Activated CD4-positive, alpha-beta T cell treated with anti-CD3 and anti-CD28 coated beads for 36 hours (primary cell): ENCODE data around the gene ARPC4. TPM values are rescaled to one million over a fixed set of nuclear protein-coding genes. Genes with fewer than 3 reads are reported as not detected.
"Not testable (repeated sequence)": the region's sequence is repeated elsewhere in the genome, so short reads cannot be mapped to it uniquely, and the experiment has no call there.

Experiments
- ATAC-seq: fragments of 200-7000 bp; cut with Tn5 transposase; one replicate; pipeline ENCODE4 v1.10.0; 2021; ENCODE audit warnings: mild to moderate bottlenecking, moderate library complexity
- CTCF ChIA-PET: fragments of 350-600 bp; sonication (Branson Sonifier 250); formaldehyde crosslinking; loops from one replicate; lab custom pipeline; 2021; ENCODE audit warnings: antibody characterized with exemption; lab: Charles Lee
- POLR2A ChIA-PET: fragments of 350-600 bp; sonication (Branson Sonifier 250); formaldehyde crosslinking; loops from one replicate; lab custom pipeline; 2021; ENCODE audit warnings: antibody characterized with exemption, inconsistent platforms; lab: Charles Lee
- DNase-seq: peaks from one replicate; pipeline ENCODE4 v3.0.0-alpha.2; 2020
- H3K27ac Mint-ChIP-seq: one replicate; pipeline ENCODE4 v1.8.0; 2021; ENCODE audit warnings: mixed read lengths
- H3K27me3 Mint-ChIP-seq: one replicate; pipeline ENCODE4 v1.8.0; 2021; ENCODE audit warnings: mixed read lengths
- H3K36me3 Mint-ChIP-seq: one replicate; pipeline ENCODE4 v1.8.0; 2021; ENCODE audit warnings: low read depth, mixed read lengths
- H3K4me1 Mint-ChIP-seq: one replicate; pipeline ENCODE4 v1.8.0; 2021; ENCODE audit warnings: mixed read lengths
- H3K4me3 Mint-ChIP-seq: one replicate; pipeline ENCODE4 v1.8.0; 2021; ENCODE audit warnings: mild to moderate bottlenecking, moderate library complexity, mixed read lengths
- H3K9me3 Mint-ChIP-seq: one replicate; pipeline ENCODE4 v1.8.0; 2021; ENCODE audit warnings: low read depth, mixed read lengths
- intact Hi-C, 2 experiments: fragments of 100-400 bp; cut with DNase I in 1 of 2; cut with micrococcal nuclease in 1 of 2; formaldehyde crosslinking; loops; one replicate each; pipeline versions ENCODE4 v1.14.2 to v1.15.1; 2022 to 2024; cut with DNase I, micrococcal nuclease
- total RNA-seq, 2 experiments: library from RNA; stranded (reverse); gene quantifications; one replicate each; pipeline ENCODE4 v1.2.3, GENCODE V29; 2021

Gene ARPC4
- total RNA-seq, 2 experiments from 2014 or later = 164 to 231 TPM

DNA sequence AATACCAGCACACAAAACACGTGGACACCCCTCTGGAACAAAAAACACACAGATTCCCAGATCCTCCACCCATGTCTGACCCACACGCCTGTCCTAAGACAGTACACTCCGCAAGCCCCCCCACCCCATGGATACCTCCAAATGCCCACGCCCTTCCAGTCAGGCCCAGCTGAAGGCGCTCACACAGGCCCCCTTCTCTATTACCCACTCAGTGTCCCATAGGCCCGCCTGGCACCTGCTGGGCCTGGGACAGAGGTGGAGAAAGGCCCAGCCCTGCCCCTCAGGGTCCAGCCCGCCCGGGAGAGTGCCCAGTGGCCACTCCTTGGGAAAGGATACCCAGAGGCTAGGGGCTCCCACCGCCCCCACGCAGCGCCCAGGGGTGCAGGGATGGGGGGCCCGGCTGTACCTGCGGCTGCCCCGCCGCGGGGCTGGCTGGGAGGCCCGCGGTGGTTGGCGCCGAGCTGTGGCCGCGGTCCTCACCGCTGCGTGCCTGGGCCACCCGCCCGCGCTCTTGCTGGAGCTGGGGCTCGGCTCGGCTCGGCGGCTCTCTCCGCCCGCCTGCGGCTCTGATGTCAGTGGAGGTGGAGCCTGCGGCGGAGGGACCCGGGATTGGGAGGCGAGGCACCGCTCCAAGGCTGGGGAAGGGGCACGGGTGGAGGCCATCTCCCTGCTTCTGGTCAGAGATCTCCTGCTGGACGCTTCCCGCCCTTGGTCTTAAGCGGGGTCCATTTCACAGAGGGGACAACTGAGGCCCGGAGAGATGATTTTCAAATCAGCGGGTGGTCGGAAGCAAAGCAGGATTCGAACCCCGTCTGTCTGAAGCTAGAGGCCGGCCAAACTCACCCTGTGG lies 23.2 kb upstream of the ARPC4 start, which contains the start of gene CAMK1:
Gene CAMK1 (minus strand): TSS at position 522 of the 850 bp plus-strand sequence. CDS start 2,198 bp downstream, outside the sequence.
- DNase-seq (peak; percentile 88), ATAC-seq (peak; percentile 97)
- H3K4me1 Mint-ChIP-seq = peaks cover 21% of the 10 kb centered on the region
- H3K4me3 Mint-ChIP-seq = peak within 1 kb of the TSS; percentile 79
- H3K36me3 Mint-ChIP-seq = peaks cover 20% of the 10 kb centered on the region
- CTCF ChIA-PET = interaction anchor here (0.9 to 2.6 kb wide), 7 partner anchors 8 to 225 kb away, joined by 3 to 8 read pairs (median 3); partner anchors contain the start of gene OGG1
- H3K27ac Mint-ChIP-seq = peak within 1 kb of the TSS; percentile 78
- POLR2A ChIA-PET = interaction anchor here (1.0 to 1.6 kb wide), 3 partner anchors 9 to 23 kb away, joined by 3 to 7 read pairs (median 6); partner anchors contain the start of genes ARPC4, OGG1 and TADA3
- intact Hi-C loops = loop anchor here (1.0 to 2.0 kb wide), 3 partner anchors 9 to 24 kb away; partner anchors contain the start of gene ARPC4 (in 1 of the 2)
- H3K9me3 Mint-ChIP-seq = no peaks in the 10 kb centered on the region
- H3K27me3 Mint-ChIP-seq = no peaks in the 10 kb centered on the region

DNA sequence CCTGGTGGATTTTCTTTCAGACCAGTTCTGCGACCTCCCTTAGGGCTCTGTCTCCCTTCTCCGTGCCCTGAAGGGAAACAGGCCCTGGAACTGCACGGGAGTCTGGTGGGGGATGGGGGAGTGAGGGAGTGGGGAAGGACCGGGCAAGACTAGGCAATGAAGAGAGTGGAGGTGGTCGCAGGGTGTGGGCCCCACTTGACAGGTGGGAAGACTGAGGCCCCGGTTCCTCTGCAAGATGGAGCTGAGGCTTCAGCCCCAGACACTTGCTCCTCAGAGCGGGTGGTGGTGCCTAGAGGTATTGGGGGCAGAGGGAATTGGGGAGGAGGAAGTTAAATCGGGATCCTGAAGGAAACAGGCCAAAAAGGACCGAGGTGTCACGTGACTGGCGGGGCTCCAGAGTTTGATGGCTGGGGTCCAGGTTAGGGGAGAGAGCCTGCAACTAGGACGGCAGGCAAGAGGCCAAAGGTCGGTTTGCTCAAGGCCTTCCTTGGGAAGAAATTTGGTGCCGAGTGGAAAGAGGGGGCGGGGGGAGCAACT lies 22.5 kb upstream of the ARPC4 start:
- no peaks in the 10 kb centered on the region for H3K27me3 Mint-ChIP-seq
- no peaks in the 10 kb centered on the region for H3K9me3 Mint-ChIP-seq
- H3K27ac Mint-ChIP-seq = peak overlapping the region; percentile 78
- DNase-seq (no peak), ATAC-seq (peak; percentile 6)
- CTCF ChIA-PET = interaction anchor here (0.9 to 1.9 kb wide), 5 partner anchors 12 to 37 kb away, joined by 3 to 8 read pairs (median 3); partner anchors contain the start of gene OGG1
- peaks cover 18% of the 10 kb centered on the region for H3K4me1 Mint-ChIP-seq
- intact Hi-C loops = no loop called here
- peaks cover 16% of the 10 kb centered on the region for H3K36me3 Mint-ChIP-seq
- POLR2A ChIA-PET = interaction anchor here (0.6 to 1.6 kb wide), 4 partner anchors 8 to 22 kb away, joined by 3 to 7 read pairs (median 6); partner anchors contain the start of genes ARPC4, OGG1 and TADA3
- peak overlapping the region; percentile 79 for H3K4me3 Mint-ChIP-seq

DNA sequence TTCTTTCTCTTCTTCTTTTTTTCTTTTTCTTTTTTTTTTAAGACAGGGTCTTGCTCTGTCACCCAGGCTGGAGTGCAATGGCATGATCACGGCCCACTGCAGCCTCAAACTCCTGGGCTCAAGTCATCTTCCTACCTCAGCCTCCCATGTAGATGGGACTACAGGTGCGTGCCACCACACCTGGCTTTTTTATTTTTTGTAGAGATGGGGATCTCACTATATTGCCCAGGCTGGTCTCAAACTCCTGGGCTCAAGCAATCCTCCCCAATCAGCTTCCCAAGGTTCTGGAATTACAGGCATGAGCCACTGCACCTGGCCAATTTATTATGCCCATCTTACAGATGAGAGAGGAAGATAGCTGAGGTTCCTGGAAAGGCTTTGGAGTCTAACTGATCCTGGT lies 21.9 kb upstream of the ARPC4 start:
- POLR2A ChIA-PET = interaction anchor here (0.6 to 1.6 kb wide), 2 partner anchors 9 to 21 kb away, joined by 3 to 6 read pairs; partner anchors contain the start of gene OGG1
- H3K9me3 Mint-ChIP-seq, ATAC-seq, intact Hi-C loops, H3K27ac Mint-ChIP-seq, H3K27me3 Mint-ChIP-seq, DNase-seq: not testable (repeated sequence)
- Mint-ChIP-seq H3K4me3 (peak overlapping the region; percentile 79), H3K4me1 (peaks cover 20% of the 10 kb centered on the region), H3K36me3 (peaks cover 12% of the 10 kb centered on the region)
- CTCF ChIA-PET = interaction anchor here (1.3 to 1.9 kb wide), 4 partner anchors 20 to 38 kb away, joined by 3 to 8 read pairs (median 4); partner anchors contain the start of gene OGG1

GRCh38 chr3:9776896-9777693 lies 15.8 kb upstream of the ARPC4 start:
- Mint-ChIP-seq H3K36me3 (peaks cover 23% of the 10 kb centered on the region), H3K9me3 (no peaks in the 10 kb centered on the region), H3K27me3 (no peaks in the 10 kb centered on the region), H3K4me3 (no peak overlapping the region), H3K27ac (peak overlapping the region; percentile 95), H3K4me1 (peaks cover 53% of the 10 kb centered on the region)
- POLR2A ChIA-PET = interaction anchor here (0.9 to 1.7 kb wide), 6 partner anchors 7 to 23 kb away, joined by 3 to 13 read pairs (median 5); partner anchors contain the start of genes ARPC4, CAMK1 and TADA3
- DNase-seq (peak; percentile 52), ATAC-seq (no peak)
- CTCF ChIA-PET = interaction anchor here (0.6 to 2.4 kb wide), 9 partner anchors 9 to 45 kb away, joined by 3 to 11 read pairs (median 6); partner anchors contain the start of genes ARPC4, OGG1 and TADA3
- intact Hi-C loops = loop anchor here (5.0 kb wide), 2 partner anchors 45 to 465 kb away; partner anchors contain the start of gene BRPF1 (in 1 of the 2)

- peaks cover 27% of the 10 kb centered on the region for H3K36me3 Mint-ChIP-seq
- no peaks in the 10 kb centered on the region for H3K9me3 Mint-ChIP-seq
- intact Hi-C loops = loop anchor here (1.0 to 5.0 kb wide), 7 partner anchors 8 to 465 kb away; partner anchors contain the start of genes BRPF1 (in 2 of the 2), TADA3 (in 2 of the 2) and CAMK1 (in 1 of the 2)
- ChIA-PET CTCF (interaction anchor here (0.6 to 2.4 kb wide), 8 partner anchors 9 to 45 kb away, joined by 3 to 11 read pairs (median 7); partner anchors contain the start of genes ARPC4, OGG1 and TADA3), POLR2A (interaction anchor here (0.9 to 1.7 kb wide), 7 partner anchors 8 to 381 kb away, joined by 3 to 13 read pairs (median 4); partner anchors contain the start of genes ARPC4, CAMK1 and TADA3)
- peaks cover 58% of the 10 kb centered on the region for H3K4me1 Mint-ChIP-seq
- H3K4me3 Mint-ChIP-seq = peak overlapping the region; percentile 30
- ATAC-seq (peak; percentile 48), DNase-seq (peak; percentile 50)
- H3K27me3 Mint-ChIP-seq = no peaks in the 10 kb centered on the region
- H3K27ac Mint-ChIP-seq = peak overlapping the region; percentile 95
Observed at GRCh38 chr3:9777694-9778021, 15.2 kb upstream of the ARPC4 start.

- DNase-seq (peak; percentile 87), ATAC-seq (peak; percentile 87)
- ChIA-PET CTCF (interaction anchor here (0.6 to 2.4 kb wide), 8 partner anchors 9 to 355 kb away, joined by 3 to 11 read pairs (median 7); partner anchors contain the start of genes ARPC4, OGG1 and TADA3), POLR2A (interaction anchor here (0.7 to 1.7 kb wide), 8 partner anchors 9 to 382 kb away, joined by 3 to 13 read pairs (median 4); partner anchors contain the start of genes ARPC4, CAMK1 and TADA3)
- no peaks in the 10 kb centered on the region for H3K9me3 Mint-ChIP-seq
- peaks cover 34% of the 10 kb centered on the region for H3K36me3 Mint-ChIP-seq
- H3K4me3 Mint-ChIP-seq = peak overlapping the region; percentile 36
- peak overlapping the region; percentile 95 for H3K27ac Mint-ChIP-seq
- peaks cover 61% of the 10 kb centered on the region for H3K4me1 Mint-ChIP-seq
- no peaks in the 10 kb centered on the region for H3K27me3 Mint-ChIP-seq
- intact Hi-C loops = loop anchor here (1.0 to 5.0 kb wide), 8 partner anchors 9 to 464 kb away; partner anchors contain the start of genes BRPF1 (in 2 of the 2), TADA3 (in 2 of the 2) and CAMK1 (in 1 of the 2)
Observed at GRCh38 chr3:9778143-9779074, 14.5 kb upstream of the ARPC4 start.

DNA sequence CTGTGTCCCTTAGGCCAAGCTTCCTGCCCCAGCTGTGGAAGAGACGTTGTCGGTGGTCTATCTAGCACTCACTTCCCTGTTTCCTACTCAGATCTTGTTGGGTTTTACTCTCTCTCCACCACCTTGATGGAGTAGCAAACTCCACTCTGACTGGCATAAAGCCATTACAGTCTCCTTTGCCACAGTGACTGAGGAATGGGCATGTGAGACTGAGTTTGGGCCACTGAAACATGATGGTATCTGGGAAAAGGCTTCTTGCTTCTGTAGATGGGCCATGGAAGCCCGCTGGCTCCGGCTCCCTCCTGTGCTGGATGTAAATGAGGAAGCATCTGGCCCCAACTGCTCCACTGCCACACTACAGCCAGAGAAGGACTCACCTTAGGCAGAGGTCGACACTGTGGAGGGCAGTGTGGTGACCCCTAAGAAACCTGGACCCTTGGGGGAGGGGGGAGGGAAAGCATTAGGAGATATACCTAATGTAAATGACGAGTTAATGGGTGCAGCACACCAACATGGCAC lies 13.7 kb upstream of the ARPC4 start:
- Mint-ChIP-seq H3K4me3 (peak overlapping the region; percentile 36), H3K4me1 (peaks cover 61% of the 10 kb centered on the region)

DNA sequence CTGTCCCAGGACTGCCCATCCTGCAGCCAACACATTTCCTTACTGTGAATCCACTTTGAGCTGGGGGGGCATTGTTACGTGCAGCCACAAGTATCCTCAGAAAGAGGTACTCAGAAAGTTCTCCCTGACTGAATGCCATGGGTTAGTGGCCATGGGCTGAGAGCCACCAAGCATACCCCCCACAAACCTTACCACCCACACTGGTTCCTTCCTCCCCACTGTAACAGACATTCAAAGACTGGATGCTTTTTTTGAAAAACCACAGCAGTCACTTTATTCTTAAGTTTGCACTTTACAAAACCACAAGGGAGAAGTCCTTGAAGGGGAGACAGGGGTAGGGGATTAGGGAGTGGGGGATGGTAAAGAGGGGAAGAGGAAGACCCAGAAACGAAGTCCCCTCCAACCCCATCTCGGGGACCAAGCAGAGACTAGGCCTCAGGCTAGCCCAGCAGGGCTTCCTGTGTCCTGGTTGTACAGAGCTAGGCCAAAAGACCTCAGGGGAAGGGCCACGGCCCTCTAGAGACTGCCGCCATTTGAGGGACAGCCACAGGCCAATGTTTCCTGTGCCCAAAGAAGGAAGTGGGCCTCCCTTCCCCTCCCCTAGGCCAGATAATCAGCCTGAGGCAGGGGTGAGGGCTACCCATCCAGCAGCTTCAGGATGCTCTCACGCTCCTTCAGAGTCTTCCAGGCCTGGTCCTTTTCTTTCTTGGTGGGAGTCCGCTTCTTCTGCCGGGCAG lies 13.0 kb upstream of the ARPC4 start:
- Mint-ChIP-seq H3K36me3 (peaks cover 37% of the 10 kb centered on the region), H3K27me3 (no peaks in the 10 kb centered on the region), H3K4me3 (no peak overlapping the region), H3K9me3 (no peaks in the 10 kb centered on the region), H3K27ac (peak overlapping the region; percentile 95), H3K4me1 (peaks cover 61% of the 10 kb centered on the region)
- peak; percentile 56 for DNase-seq
- CTCF ChIA-PET = no interaction called here
- intact Hi-C loops = loop anchor here (1.0 to 5.0 kb wide), 3 partner anchors 48 to 462 kb away; partner anchors contain the start of gene BRPF1 (in 1 of the 2)
- ATAC-seq = peak; percentile 22
- POLR2A ChIA-PET = interaction anchor here (0.5 to 0.6 kb wide), 3 partner anchors 197 to 964 kb away, joined by 3 to 6 read pairs (median 3); no protein-coding TSS in a partner anchor

More for the DNA sequence above, 13.7 kb upstream of the ARPC4 start:
- DNase-seq = peak; percentile 33
- Mint-ChIP-seq H3K27ac (peak overlapping the region; percentile 95), H3K27me3 (no peaks in the 10 kb centered on the region), H3K9me3 (no peaks in the 10 kb centered on the region), H3K36me3 (peaks cover 34% of the 10 kb centered on the region)
- POLR2A ChIA-PET = interaction anchor here (1.5 to 1.7 kb wide), 2 partner anchors 9 to 25 kb away, joined by 6 to 7 read pairs; partner anchors contain the start of gene CAMK1
- CTCF ChIA-PET = interaction anchor here (2.1 to 2.4 kb wide), 2 partner anchors 11 to 12 kb away, joined by 8 to 11 read pairs; no protein-coding TSS in a partner anchor
- ATAC-seq = no peak
- intact Hi-C loops = loop anchor here (1.0 to 5.0 kb wide), 3 partner anchors 47 to 463 kb away; partner anchors contain the start of gene BRPF1 (in 1 of the 2)
